Stomach (tissue), 4 donors: ENCODE results near the gene PPP1R13B.

ENCODE experiments used
- CTCF ChIP-seq, 7 experiments: fragments of 450-650 bp in 4 of 7; fragments of 200-600 bp in 3 of 7; sonication (generic) in 3 of 7; IDR thresholded peaks; one replicate each; pipeline ENCODE4 v1.5.1; 2016 to 2019; ENCODE audit warnings: antibody characterized with exemption in 7 of 7, control low read depth in 2 of 7, mild to moderate bottlenecking in 1 of 7
- POLR2A ChIP-seq, 4 donors: fragments of 450-650 bp; IDR thresholded peaks; one replicate each; pipeline ENCODE4 v1.6.1; 2016; ENCODE audit warnings: antibody characterized with exemption in 4 of 4, control low read depth in 2 of 4, mild to moderate bottlenecking in 1 of 4, moderate library complexity in 1 of 4
- POLR2AphosphoS5 ChIP-seq, 3 donors: sonication (generic); formaldehyde crosslinking; IDR thresholded peaks; one replicate each; pipeline ENCODE4 v1.6.1; 2016; ENCODE audit warnings: antibody characterized with exemption in 3 of 3

DNA sequence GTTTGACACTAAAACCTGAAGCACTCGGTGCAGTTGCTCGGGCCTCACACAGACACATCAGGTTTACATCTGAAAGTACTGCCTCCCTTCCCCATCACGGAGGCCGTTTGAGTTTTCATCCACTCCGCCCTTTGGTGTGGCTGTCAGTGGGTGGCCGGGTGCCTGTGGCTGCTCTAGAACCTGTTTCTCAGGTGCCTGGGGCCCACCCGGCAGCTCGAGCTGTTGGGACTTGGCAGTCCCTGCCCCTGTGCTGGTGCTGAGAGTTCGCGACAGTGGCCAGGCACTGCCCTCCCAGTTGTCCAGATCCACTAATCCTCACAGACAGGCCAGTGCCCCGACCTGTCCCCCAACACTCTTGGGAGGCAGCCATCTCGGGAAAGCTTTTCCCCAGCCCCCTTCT, 154.5 kb downstream of the PPP1R13B start:
- TF ChIP-seq POLR2A (IDR thresholded peaks at IDR 0.05), result no peak
- no peak for TF ChIP-seq CTCF (IDR thresholded peaks at IDR 0.05)
- TF ChIP-seq POLR2AphosphoS5 (IDR thresholded peaks at IDR 0.05), result no peak
